22Rv1 (cell line): ENCODE results near the gene FNDC3A.

Experiments
- ZFX ChIP-seq: fragments of 450-650 bp; IDR thresholded peaks from 2 replicates; pipeline ENCODE4 v1.6.1; 2017; ENCODE audit warnings: antibody characterized with exemption, borderline replicate concordance
- TF ChIP-seq, protein P1 (sequence below): fragments of 450-650 bp; IDR thresholded peaks from 2 replicates; pipeline ENCODE4 v1.5.1; 2017; ENCODE audit warnings: mild to moderate bottlenecking

- TF ChIP-seq, protein P1, sequence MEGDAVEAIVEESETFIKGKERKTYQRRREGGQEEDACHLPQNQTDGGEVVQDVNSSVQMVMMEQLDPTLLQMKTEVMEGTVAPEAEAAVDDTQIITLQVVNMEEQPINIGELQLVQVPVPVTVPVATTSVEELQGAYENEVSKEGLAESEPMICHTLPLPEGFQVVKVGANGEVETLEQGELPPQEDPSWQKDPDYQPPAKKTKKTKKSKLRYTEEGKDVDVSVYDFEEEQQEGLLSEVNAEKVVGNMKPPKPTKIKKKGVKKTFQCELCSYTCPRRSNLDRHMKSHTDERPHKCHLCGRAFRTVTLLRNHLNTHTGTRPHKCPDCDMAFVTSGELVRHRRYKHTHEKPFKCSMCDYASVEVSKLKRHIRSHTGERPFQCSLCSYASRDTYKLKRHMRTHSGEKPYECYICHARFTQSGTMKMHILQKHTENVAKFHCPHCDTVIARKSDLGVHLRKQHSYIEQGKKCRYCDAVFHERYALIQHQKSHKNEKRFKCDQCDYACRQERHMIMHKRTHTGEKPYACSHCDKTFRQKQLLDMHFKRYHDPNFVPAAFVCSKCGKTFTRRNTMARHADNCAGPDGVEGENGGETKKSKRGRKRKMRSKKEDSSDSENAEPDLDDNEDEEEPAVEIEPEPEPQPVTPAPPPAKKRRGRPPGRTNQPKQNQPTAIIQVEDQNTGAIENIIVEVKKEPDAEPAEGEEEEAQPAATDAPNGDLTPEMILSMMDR: no peak
- TF ChIP-seq ZFX: no peak
Observed at GRCh38 chr13:49100637-49101570, 125.2 kb downstream of the FNDC3A start.
